ENCODE results near the gene GDF15. TPM values are rescaled to one million over a fixed set of nuclear protein-coding genes. Genes with fewer than 3 reads are reported as not detected.

Gene GDF15
- total and polyA plus RNA-seq, 11 donors: 0.33 to 5.7 (median 0.93) TPM

DNA sequence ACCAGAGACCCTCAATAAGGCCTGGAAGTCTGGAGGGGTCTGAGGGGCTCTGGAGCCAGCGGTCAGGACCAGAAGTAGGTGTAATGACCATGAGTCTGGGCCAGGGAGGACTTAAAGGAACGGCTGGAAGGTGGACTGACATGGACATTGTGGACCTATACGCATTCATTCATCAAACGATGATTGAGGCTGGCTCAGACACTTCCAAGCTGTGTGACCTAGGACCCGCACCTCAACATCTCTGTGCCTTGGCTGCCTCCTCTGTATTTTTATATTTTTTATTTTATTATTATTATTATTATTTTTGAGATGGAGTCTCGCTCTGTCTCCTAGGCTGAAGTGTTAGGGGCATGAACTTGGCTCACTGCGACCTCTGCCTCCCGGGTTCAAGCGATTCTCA lies 20.8 kb downstream of the GDF15 start:
- Histone ChIP-seq H3K9me3 (no peaks in the 10 kb centered on the region), H3K27ac (no peak overlapping the region), H3K36me3 (no peaks in the 10 kb centered on the region), H3K4me1 (peaks cover 0 to 9% (median 0%) of the 10 kb centered on the region in 12 donors), H3K27me3 (no peaks in the 10 kb centered on the region), H3K4me3 (no peak overlapping the region)
- DNase-seq: no peak
- intact Hi-C loops (cut with DNase I): loop anchor here in 1 of 10 donors (10.0 kb wide), 1 partner anchor 152 kb away; a partner anchor contains a TSS
- TF ChIP-seq, protein P1, sequence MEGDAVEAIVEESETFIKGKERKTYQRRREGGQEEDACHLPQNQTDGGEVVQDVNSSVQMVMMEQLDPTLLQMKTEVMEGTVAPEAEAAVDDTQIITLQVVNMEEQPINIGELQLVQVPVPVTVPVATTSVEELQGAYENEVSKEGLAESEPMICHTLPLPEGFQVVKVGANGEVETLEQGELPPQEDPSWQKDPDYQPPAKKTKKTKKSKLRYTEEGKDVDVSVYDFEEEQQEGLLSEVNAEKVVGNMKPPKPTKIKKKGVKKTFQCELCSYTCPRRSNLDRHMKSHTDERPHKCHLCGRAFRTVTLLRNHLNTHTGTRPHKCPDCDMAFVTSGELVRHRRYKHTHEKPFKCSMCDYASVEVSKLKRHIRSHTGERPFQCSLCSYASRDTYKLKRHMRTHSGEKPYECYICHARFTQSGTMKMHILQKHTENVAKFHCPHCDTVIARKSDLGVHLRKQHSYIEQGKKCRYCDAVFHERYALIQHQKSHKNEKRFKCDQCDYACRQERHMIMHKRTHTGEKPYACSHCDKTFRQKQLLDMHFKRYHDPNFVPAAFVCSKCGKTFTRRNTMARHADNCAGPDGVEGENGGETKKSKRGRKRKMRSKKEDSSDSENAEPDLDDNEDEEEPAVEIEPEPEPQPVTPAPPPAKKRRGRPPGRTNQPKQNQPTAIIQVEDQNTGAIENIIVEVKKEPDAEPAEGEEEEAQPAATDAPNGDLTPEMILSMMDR (IDR thresholded peaks at IDR 0.05): no peak
- no peak for TF ChIP-seq POLR2A (IDR thresholded peaks at IDR 0.05)
- ATAC-seq: no peak
- 90 to 94% (median 92%) methylated on average over 9 of the region's 9 CpGs for WGBS, 4 donors

DNA sequence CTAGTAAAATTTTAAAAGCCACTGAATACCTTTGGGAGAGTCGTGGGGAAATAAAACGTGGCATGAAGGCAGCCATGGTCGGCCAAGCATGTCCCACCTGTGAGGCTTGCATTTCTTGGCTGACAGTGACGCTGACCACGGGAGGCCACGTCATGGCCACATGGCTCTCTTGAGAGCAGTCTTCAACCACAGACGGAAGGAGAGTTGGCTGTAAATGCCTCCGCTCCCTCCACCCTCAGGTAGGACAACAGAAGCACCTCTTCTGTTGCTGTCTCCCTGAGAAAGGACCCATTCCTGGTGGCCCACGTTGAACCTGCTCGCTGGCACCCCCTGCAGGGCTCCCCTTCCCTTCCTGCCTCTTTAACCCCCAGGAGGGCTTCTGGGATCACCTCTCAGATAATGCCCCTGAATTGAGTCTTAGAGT lies 22.1 kb downstream of the GDF15 start:
- DNase-seq: peak in 2 of 5 donors; percentile 41 to 44

GRCh38 chr19:18412610-18413239 lies 26.8 kb downstream of the GDF15 start:
- intact Hi-C loops (cut with DNase I): loop anchor here in 9 of 10 donors (2.0 to 10.0 kb wide), 7 partner anchors 64 to 398 kb away; partner anchors contain the start of genes JUND (in 1 of the 9) and RAB3A (in 1 of the 9)
- peaks cover 0 to 16% (median 0%) of the 10 kb centered on the region in 9 donors for H3K27me3 ChIP-seq
- no peaks in the 10 kb centered on the region for H3K36me3 ChIP-seq
- WGBS, 4 donors: 77 to 83% (median 80%) methylated on average over 16 of the region's 16 CpGs
- H3K9me3 ChIP-seq: no peaks in the 10 kb centered on the region
- no peak overlapping the region for H3K4me3 ChIP-seq
- TF ChIP-seq, protein P1 (IDR thresholded peaks at IDR 0.05): no peak
- no peak for TF ChIP-seq POLR2A (IDR thresholded peaks at IDR 0.05)
- H3K4me1 ChIP-seq: peaks cover 5 to 41% (median 32%) of the 10 kb centered on the region in 12 donors
- no peak for DNase-seq
- ATAC-seq: no peak
- no peak overlapping the region for H3K27ac ChIP-seq

More for the DNA sequence above, 22.1 kb downstream of the GDF15 start:
- Histone ChIP-seq H3K27me3 (no peaks in the 10 kb centered on the region), H3K4me3 (no peak overlapping the region), H3K27ac (no peak overlapping the region), H3K36me3 (no peaks in the 10 kb centered on the region), H3K4me1 (peaks cover 0 to 4% (median 0%) of the 10 kb centered on the region in 12 donors), H3K9me3 (no peaks in the 10 kb centered on the region)
- peak in 2 of 4 donors; percentile 22 to 30 for ATAC-seq
- intact Hi-C loops (cut with DNase I): loop anchor here in 2 of 10 donors (2.0 to 10.0 kb wide), 2 partner anchors 59 to 153 kb away; a partner anchor contains a TSS
- no peak for TF ChIP-seq POLR2A (IDR thresholded peaks at IDR 0.05)
- TF ChIP-seq, protein P1 (IDR thresholded peaks at IDR 0.05): peak; percentile 16 to 51 (median 40)
- 54 to 59% (median 56%) methylated on average over 9 to 10 of the region's 10 CpGs for WGBS, 4 donors

DNA sequence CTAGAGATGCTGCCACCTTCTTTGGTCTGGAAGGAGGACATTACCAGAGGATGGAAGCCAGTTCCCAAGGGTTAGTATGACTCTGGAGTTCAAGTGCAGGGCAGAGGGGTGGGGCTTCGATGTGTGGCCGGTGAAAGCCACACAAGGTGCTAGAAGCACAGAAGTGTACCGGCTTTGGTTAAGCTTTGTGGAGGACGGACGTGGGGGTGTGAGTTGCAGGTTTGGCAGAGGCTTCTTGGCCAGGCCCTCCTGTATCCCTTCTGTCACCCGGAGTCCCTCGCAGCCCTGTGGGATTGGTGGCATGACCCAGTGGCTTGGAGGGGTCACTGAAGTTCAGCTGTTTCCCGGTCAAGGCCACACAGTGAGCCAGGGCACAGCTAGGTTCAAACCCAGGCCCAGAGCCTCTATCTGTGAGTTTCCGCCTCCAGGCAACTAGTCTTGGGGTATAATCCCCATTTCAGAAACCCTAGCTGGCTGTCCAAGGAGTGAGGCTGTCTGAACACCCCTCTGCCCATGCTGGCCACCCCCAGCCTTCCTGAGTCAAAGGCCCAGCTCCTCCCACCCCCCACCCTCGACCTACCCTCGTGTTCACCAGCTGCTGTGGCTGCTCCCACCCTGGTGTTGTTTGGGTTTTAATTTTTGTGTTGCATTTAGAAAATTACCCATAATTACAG lies 28.7 kb downstream of the GDF15 start:
- Histone ChIP-seq H3K36me3 (no peaks in the 10 kb centered on the region), H3K4me3 (peak overlapping the region in 11 of 12 donors; percentile 3 to 81 (median 40)), H3K27ac (peak overlapping the region; percentile 89 to 100 (median 95)), H3K9me3 (no peaks in the 10 kb centered on the region), H3K27me3 (peaks cover 0 to 22% (median 0%) of the 10 kb centered on the region in 9 donors), H3K4me1 (peaks cover 8 to 54% (median 43%) of the 10 kb centered on the region in 12 donors)
- peak in 4 of 5 donors; percentile 33 to 44 (median 42) for DNase-seq
- intact Hi-C loops (cut with DNase I): loop anchor here in 8 of 10 donors (5.0 to 10.0 kb wide), 7 partner anchors 67 to 400 kb away; partner anchors contain the start of genes JUND (in 1 of the 8) and RAB3A (in 1 of the 8)
- no peak for TF ChIP-seq POLR2A (IDR thresholded peaks at IDR 0.05)
- no peak for ATAC-seq
- WGBS, 4 donors: 16 to 29% (median 21%) methylated on average over 10 to 11 of the region's 11 CpGs

Measured in heart left ventricle (tissue), 16 donors.